Gastrocnemius medialis (tissue), 4 donors: ENCODE measurements around the gene NET1.

ENCODE experiments used
- CTCF ChIP-seq, 5 experiments: fragments of 450-650 bp in 3 of 5; fragments of 200-600 bp in 2 of 5; sonication (generic) in 2 of 5; IDR thresholded peaks in 4 of 5; conservative IDR thresholded peaks in 1 of 5; 1 replicate in 4 of 5; 2 replicates in 1 of 5; pipeline ENCODE4 v1.5.1; 2016 to 2019; ENCODE audit warnings: antibody characterized with exemption in 5 of 5, mild to moderate bottlenecking in 3 of 5, moderate library complexity in 3 of 5
- POLR2A ChIP-seq, 2 donors: fragments of 450-650 bp; IDR thresholded peaks; one replicate each; pipeline ENCODE4 v1.6.1; 2017; ENCODE audit warnings: antibody characterized with exemption in 2 of 2, mild to moderate bottlenecking in 2 of 2, moderate library complexity in 2 of 2

GRCh38 chr10:5433182-5433581 lies 20.8 kb downstream of the NET1 start:
- TF ChIP-seq CTCF (IDR thresholded peaks at IDR 0.05 in 4 of 5, conservative IDR thresholded peaks at IDR 0.05 in 1 of 5) (no peak), POLR2A (IDR thresholded peaks at IDR 0.05) (no peak)
